Activated CD4-positive, alpha-beta T cell treated with anti-CD3 and anti-CD28 coated beads, Interleukin-2, amount 50 U/mL, for 24 hours (primary cell): Measurements from ENCODE around the gene LASP1.
A peak's percentile ranks its signal among the peaks of the same experiment; 100 is the strongest.

Source experiments
- DNase-seq, 2 donors: peaks; one replicate each; pipeline ENCODE4 v3.0.0-alpha.2; 2020; ENCODE audit warnings: low read depth in 1 of 2, low spot score in 1 of 2

The LASP1 gene

GRCh38 chr17:38885728-38886642, 16.1 kb downstream of the LASP1 start:
- DNase-seq = no peak

GRCh38 chr17:38886643-38887010, 16.8 kb downstream of the LASP1 start:
- no peak for DNase-seq

GRCh38 chr17:38888842-38889241, 19.0 kb downstream of the LASP1 start:
- no peak for DNase-seq

- no peak for DNase-seq
Measured at GRCh38 chr17:38889745-38890409, 20.0 kb downstream of the LASP1 start.

- no peak for DNase-seq
Measured at GRCh38 chr17:38890410-38890746, 20.5 kb downstream of the LASP1 start.

GRCh38 chr17:38891441-38891840, 21.6 kb downstream of the LASP1 start:
- no peak for DNase-seq

GRCh38 chr17:38892083-38892482, 22.2 kb downstream of the LASP1 start:
- DNase-seq = no peak

- DNase-seq = no peak
Measured at GRCh38 chr17:38892620-38893019, 22.8 kb downstream of the LASP1 start.

GRCh38 chr17:38893113-38893512, 23.3 kb downstream of the LASP1 start:
- no peak for DNase-seq

GRCh38 chr17:38893607-38894006, 23.7 kb downstream of the LASP1 start:
- no peak for DNase-seq

- no peak for DNase-seq
Measured at GRCh38 chr17:38894276-38894675, 24.4 kb downstream of the LASP1 start.

GRCh38 chr17:38896346-38896954, 26.6 kb downstream of the LASP1 start:
- DNase-seq = no peak

- DNase-seq = no peak
Measured at GRCh38 chr17:38897176-38897575, 27.3 kb downstream of the LASP1 start.

- DNase-seq = no peak
Measured at GRCh38 chr17:38897671-38898290, 27.9 kb downstream of the LASP1 start.

GRCh38 chr17:38898291-38898679, 28.4 kb downstream of the LASP1 start:
- DNase-seq = peak in 1 of 2 donors; percentile 21

GRCh38 chr17:38898812-38899348, 29.0 kb downstream of the LASP1 start:
- DNase-seq = peak; percentile 59 to 87

- DNase-seq = no peak
Measured at GRCh38 chr17:38899421-38899820, 29.6 kb downstream of the LASP1 start.

GRCh38 chr17:38900978-38901656, 31.3 kb downstream of the LASP1 start:
- no peak for DNase-seq

- no peak for DNase-seq
Measured at GRCh38 chr17:38903404-38903803, 33.5 kb downstream of the LASP1 start.

GRCh38 chr17:38904892-38905291, 35.0 kb downstream of the LASP1 start:
- DNase-seq = no peak

GRCh38 chr17:38905375-38905774, 35.5 kb downstream of the LASP1 start:
- no peak for DNase-seq
